DND-41 (cell line): ENCODE results near the gene GABRB3.

Experiments used
- CTCF ChIP-seq: IDR thresholded peaks from 2 replicates; pipeline ENCODE4 v1.5.1; 2012; ENCODE audit warnings: borderline replicate concordance, low read length, moderate library complexity, mild to moderate bottlenecking; ENCODE audit not compliant: poor library complexity, severe bottlenecking; ENCODE audit errors: extremely low read depth
- EZH2 ChIP-seq: IDR thresholded peaks from 3 replicates; pipeline ENCODE4 v1.6.1; 2012; ENCODE audit warnings: borderline replicate concordance, low read depth, mild to moderate bottlenecking, moderate library complexity, low read length, inconsistent platforms; ENCODE audit not compliant: severe bottlenecking

GRCh38 chr15:26572602-26573350, 200.1 kb downstream of the GABRB3 start:
- TF ChIP-seq CTCF, result no peak
- TF ChIP-seq EZH2, result no peak
